Forelimb muscle (tissue), 1 donor: ENCODE results near the gene ALKBH7. TPM values are rescaled to one million over a fixed set of nuclear protein-coding genes. Genes with fewer than 3 reads are reported as not detected.

Source experiments
- DNase-seq: peaks from one replicate; pipeline ENCODE4 v3.0.0-alpha.2; 2013; ENCODE audit warnings: low read depth
- polyA plus RNA-seq: library from polyadenylated mRNA; unstranded; fragments of 120-200 nt; gene quantifications from one replicate; pipeline ENCODE4 v1.2.1, GENCODE V29; 2013; ENCODE audit not compliant: insufficient read length

Gene ALKBH7
- polyA plus RNA-seq, 1 donor: 94.8 TPM

GRCh38 chr19:6364353-6364752, 8.2 kb upstream of the ALKBH7 start:
- DNase-seq: no peak

- peak; percentile 90 for DNase-seq
These were observed 660 bp downstream of the ALKBH7 start for GRCh38 chr19:6373096-6373812.

GRCh38 chr19:6373813-6374108, 1.2 kb downstream of the ALKBH7 start:
- DNase-seq: no peak

GRCh38 chr19:6374161-6374709, 1.6 kb downstream of the ALKBH7 start:
- no peak for DNase-seq

GRCh38 chr19:6374711-6375410, 2.3 kb downstream of the ALKBH7 start:
- no peak for DNase-seq

- no peak for DNase-seq
These were observed 2.9 kb downstream of the ALKBH7 start, which contains the start of gene PSPN for GRCh38 chr19:6375411-6376010. Gene PSPN (minus strand): TSS chr19:6375933. CDS start chr19:6375849, 84 bp downstream.

GRCh38 chr19:6376512-6377190, 4.1 kb downstream of the ALKBH7 start:
- DNase-seq: no peak

GRCh38 chr19:6378041-6378440, 5.4 kb downstream of the ALKBH7 start:
- no peak for DNase-seq

GRCh38 chr19:6378486-6378885, 5.9 kb downstream of the ALKBH7 start:
- DNase-seq: no peak

- no peak for DNase-seq
These were observed 7.2 kb downstream of the ALKBH7 start for GRCh38 chr19:6379744-6380143.

- DNase-seq: no peak
These were observed 8.6 kb downstream of the ALKBH7 start for GRCh38 chr19:6381030-6381750.

- DNase-seq: no peak
These were observed 10.6 kb downstream of the ALKBH7 start for GRCh38 chr19:6383188-6383587.

- DNase-seq: no peak
These were observed 11.8 kb downstream of the ALKBH7 start for GRCh38 chr19:6384381-6384780.

- DNase-seq: no peak
These were observed 14.8 kb downstream of the ALKBH7 start for GRCh38 chr19:6387372-6387771.

GRCh38 chr19:6392221-6393073, 19.9 kb downstream of the ALKBH7 start:
- no peak for DNase-seq

- DNase-seq: peak; percentile 89
These were observed 20.7 kb downstream of the ALKBH7 start, which contains the start of gene GTF2F1 for GRCh38 chr19:6393074-6393982. Gene GTF2F1 (minus strand): TSS chr19:6393164. CDS start chr19:6392995, 169 bp downstream.

- no peak for DNase-seq
These were observed 21.4 kb downstream of the ALKBH7 start for GRCh38 chr19:6393983-6394412.

- DNase-seq: no peak
These were observed 22.2 kb downstream of the ALKBH7 start for GRCh38 chr19:6394831-6395230.

- no peak for DNase-seq
These were observed 23.7 kb downstream of the ALKBH7 start for GRCh38 chr19:6396305-6396704.
